LNCAP (cell line): ENCODE measurements around the gene OR5A2.

Source experiments
- CTCF ChIP-seq: fragments of 450-650 bp; IDR thresholded peaks from 2 replicates; pipeline ENCODE4 v1.5.1; 2017; ENCODE audit warnings: mild to moderate bottlenecking

The OR5A2 gene

GRCh38 chr11:59416613-59417012 lies 9.6 kb downstream of the OR5A2 start:
- TF ChIP-seq CTCF: no peak

- no peak for TF ChIP-seq CTCF
These were observed 11.1 kb downstream of the OR5A2 start for GRCh38 chr11:59415111-59415510.

- TF ChIP-seq CTCF: no peak
These were observed 12.6 kb downstream of the OR5A2 start for GRCh38 chr11:59413646-59414045.

GRCh38 chr11:59403546-59403945 lies 22.7 kb downstream of the OR5A2 start:
- no peak for TF ChIP-seq CTCF

GRCh38 chr11:59401262-59401552 lies 25.0 kb downstream of the OR5A2 start:
- TF ChIP-seq CTCF: no peak

GRCh38 chr11:59400461-59401261 lies 25.6 kb downstream of the OR5A2 start:
- TF ChIP-seq CTCF: no peak

- no peak for TF ChIP-seq CTCF
These were observed 32.0 kb downstream of the OR5A2 start for GRCh38 chr11:59394186-59394585.
